Esophagus squamous epithelium (tissue), 5 donors: ENCODE measurements around the gene ADGRD1. TPM values are rescaled to one million over a fixed set of nuclear protein-coding genes. Genes with fewer than 3 reads are reported as not detected.
"Not testable (repeated sequence)": the region's sequence is repeated elsewhere in the genome, so short reads cannot be mapped to it uniquely, and the experiment has no call there.

Source experiments
- DNase-seq: peaks from one replicate; lab custom pipeline; 2025; lab: John Stamatoyannopoulos, UW
- H3K27ac ChIP-seq, 4 donors: fragments of 200-600 bp; sonication (generic); one replicate each; pipeline ENCODE4 v1.5.1; 2016 to 2019; ENCODE audit warnings: mild to moderate bottlenecking in 1 of 4
- H3K27me3 ChIP-seq, 4 donors: fragments of 200-600 bp; sonication (generic); 1 replicate in 3 of 4; 2 replicates in 1 of 4; pipeline versions ENCODE4 v1.5.1 to v1.6.0; 2017 to 2021; ENCODE audit warnings: antibody characterized with exemption in 1 of 4
- H3K36me3 ChIP-seq, 3 donors: fragments of 200-600 bp; sonication (generic); one replicate each; pipeline ENCODE4 v1.5.1; 2016 to 2019
- H3K4me1 ChIP-seq, 3 donors: fragments of 200-600 bp; sonication (generic); one replicate each; pipeline ENCODE4 v1.5.1; 2017 to 2019
- H3K4me3 ChIP-seq, 4 donors: fragments of 200-600 bp; sonication (generic); 1 replicate in 3 of 4; 2 replicates in 1 of 4; pipeline ENCODE4 v1.5.1; 2016 to 2019; ENCODE audit warnings: mild to moderate bottlenecking in 2 of 4, moderate library complexity in 1 of 4
- H3K9me3 ChIP-seq, 3 donors: fragments of 200-600 bp; sonication (generic); one replicate each; pipeline ENCODE4 v1.5.1; 2016 to 2019
- POLR2A ChIP-seq, 4 donors: fragments of 450-650 bp; IDR thresholded peaks; one replicate each; pipeline ENCODE4 v1.6.1; 2017; ENCODE audit warnings: antibody characterized with exemption in 4 of 4, mild to moderate bottlenecking in 4 of 4, moderate library complexity in 3 of 4
- WGBS, 2 donors: methylation state at CpG; one replicate each; pipeline ENCODE4 v1.1.5; 2018; 5-methylcytosine and 5-hydroxymethylcytosine counted together
- intact Hi-C: fragments of 100-400 bp; cut with DNase I; formaldehyde crosslinking; loops from one replicate; pipeline ENCODE4 v1.15.0; 2022
- total RNA-seq, 4 donors: library from RNA; depleted of rRNA; stranded (reverse); fragments of >200 nt; gene quantifications; one replicate each; pipeline ENCODE4 v1.1.0, GENCODE V29; 2016
- TF ChIP-seq, protein P1 (sequence below), 6 experiments: fragments of 450-650 bp in 4 of 6; fragments of 200-600 bp in 2 of 6; sonication (generic) in 2 of 6; IDR thresholded peaks; one replicate each; pipeline ENCODE4 v1.5.1; 2016 to 2019; ENCODE audit warnings: antibody characterized with exemption in 6 of 6, mild to moderate bottlenecking in 4 of 6, moderate library complexity in 4 of 6
- donor health status: DM: yes; HTN: yes; CAD: no.

The ADGRD1 gene
- 10 to 100 TPM in 2 of 4 donors, 1 to 10 TPM in 2; 2.2 to 28.2 (median 8.8) TPM for total RNA-seq

DNA sequence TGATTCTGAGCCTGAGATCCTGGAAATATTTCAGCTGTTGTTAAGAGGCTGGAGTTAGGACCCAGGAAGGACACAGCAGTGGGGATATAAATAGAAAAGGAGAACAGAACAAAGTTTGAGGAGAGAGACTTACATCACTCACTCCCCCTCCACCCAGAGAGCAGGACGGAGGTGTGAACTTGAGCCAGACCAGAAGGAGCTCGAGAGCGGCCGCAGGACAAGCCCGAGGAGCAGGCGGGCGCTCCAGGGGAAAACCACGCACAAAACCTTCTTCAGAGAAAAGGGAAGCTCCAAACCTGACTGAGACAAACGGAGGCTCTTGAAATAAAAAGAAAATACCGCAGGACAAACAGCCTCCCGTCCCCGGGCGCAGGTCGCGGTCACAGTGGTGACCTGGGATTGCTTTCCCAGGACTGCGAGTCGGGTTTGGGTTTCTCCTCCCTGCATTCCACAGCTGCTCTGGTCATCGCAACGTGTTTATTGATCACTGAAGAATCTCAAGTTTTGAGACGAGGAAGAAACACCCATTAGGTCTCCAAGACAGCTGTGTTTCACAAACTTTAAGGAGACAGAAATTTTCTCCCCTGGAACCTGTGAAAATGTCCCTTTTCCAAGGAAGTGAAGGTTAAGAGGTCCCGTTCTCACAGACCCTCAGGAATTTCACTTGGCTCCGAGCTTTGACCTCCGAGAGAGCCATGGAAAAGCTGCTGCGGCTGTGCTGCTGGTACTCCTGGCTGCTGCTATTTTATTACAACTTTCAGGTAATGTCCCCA, at the start of gene ADGRD1:
Gene ADGRD1, plus strand, starts transcription at position 137 of the 773 bp plus-strand sequence. Its CDS starts 559 bp downstream, at position 696.
- peak in 2 of 4 donors; percentile 54 to 83 for TF ChIP-seq POLR2A (IDR thresholded peaks at IDR 0.05)
- TF ChIP-seq, protein P1, sequence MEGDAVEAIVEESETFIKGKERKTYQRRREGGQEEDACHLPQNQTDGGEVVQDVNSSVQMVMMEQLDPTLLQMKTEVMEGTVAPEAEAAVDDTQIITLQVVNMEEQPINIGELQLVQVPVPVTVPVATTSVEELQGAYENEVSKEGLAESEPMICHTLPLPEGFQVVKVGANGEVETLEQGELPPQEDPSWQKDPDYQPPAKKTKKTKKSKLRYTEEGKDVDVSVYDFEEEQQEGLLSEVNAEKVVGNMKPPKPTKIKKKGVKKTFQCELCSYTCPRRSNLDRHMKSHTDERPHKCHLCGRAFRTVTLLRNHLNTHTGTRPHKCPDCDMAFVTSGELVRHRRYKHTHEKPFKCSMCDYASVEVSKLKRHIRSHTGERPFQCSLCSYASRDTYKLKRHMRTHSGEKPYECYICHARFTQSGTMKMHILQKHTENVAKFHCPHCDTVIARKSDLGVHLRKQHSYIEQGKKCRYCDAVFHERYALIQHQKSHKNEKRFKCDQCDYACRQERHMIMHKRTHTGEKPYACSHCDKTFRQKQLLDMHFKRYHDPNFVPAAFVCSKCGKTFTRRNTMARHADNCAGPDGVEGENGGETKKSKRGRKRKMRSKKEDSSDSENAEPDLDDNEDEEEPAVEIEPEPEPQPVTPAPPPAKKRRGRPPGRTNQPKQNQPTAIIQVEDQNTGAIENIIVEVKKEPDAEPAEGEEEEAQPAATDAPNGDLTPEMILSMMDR (IDR thresholded peaks at IDR 0.05): no peak
- WGBS, 2 donors: 4 to 9% methylated on average over 24 of the region's 24 CpGs
- Histone ChIP-seq H3K9me3 (no peaks in the 10 kb centered on the region), H3K36me3 (no peaks in the 10 kb centered on the region), H3K4me3 (peak within 1 kb of the TSS; percentile 18 to 66 (median 47)), H3K27ac (peak within 1 kb of the TSS; percentile 26 to 80 (median 64)), H3K4me1 (peaks cover 0 to 4% (median 0%) of the 10 kb centered on the region in 3 donors), H3K27me3 (peaks cover 0 to 30% (median 0%) of the 10 kb centered on the region in 4 donors)
- no peak for DNase-seq
- intact Hi-C loops: no loop called here

DNA sequence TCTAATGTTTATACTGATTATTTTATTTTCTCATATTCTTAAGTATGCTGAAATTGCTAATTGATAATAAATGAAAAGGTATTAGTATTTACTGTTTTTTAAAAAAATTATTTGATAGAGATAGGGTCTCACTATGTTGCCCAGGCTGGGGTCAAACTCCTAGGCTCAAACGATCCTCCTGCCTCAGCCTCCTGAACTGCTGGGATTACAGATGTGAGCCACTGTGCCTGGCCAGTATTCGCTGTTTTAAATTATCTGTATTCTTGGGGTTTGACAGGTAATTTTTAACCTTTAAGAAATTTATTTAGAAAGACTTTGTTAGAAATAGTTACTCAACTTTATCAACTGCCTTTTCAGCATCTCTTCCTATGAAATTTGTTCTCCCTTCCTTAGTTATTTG, 49.6 kb upstream of the ADGRD1 start:
- TF ChIP-seq, protein P1 (IDR thresholded peaks at IDR 0.05): no peak
- no peak for TF ChIP-seq POLR2A (IDR thresholded peaks at IDR 0.05)
- 78 to 96% methylated on average over 2 of the region's 2 CpGs for WGBS, 2 donors
- Histone ChIP-seq H3K4me3 (no peak overlapping the region), H3K27me3 (no peaks in the 10 kb centered on the region), H3K27ac (no peak overlapping the region), H3K4me1 (no peaks in the 10 kb centered on the region), H3K9me3 (no peaks in the 10 kb centered on the region), H3K36me3 (no peaks in the 10 kb centered on the region)
- no peak for DNase-seq
- intact Hi-C loops: no loop called here

DNA sequence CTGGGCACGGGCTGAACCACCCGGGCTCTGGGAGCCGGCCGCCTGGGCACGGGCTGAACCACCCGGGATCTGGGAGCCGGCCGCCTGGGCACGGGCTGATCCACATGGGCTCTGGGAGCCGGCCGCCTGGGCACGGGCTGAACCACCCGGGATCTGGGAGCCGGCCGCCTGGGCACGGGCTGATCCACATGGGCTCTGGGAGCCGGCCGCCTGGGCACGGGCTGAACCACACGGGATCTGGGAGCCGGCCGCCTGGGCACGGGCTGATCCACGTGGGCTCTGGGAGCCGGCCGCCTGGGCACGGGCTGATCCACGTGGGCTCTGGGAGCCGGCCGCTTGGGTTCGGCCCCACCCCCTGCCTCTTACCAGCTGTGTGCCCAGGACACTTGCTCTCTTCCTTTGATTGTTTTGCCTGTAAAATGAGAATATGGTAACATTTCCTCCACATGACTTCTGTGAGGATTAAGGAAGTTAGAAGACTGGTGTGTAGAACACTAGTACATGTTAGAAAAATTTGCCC, 48.7 kb upstream of the ADGRD1 start:
- H3K9me3 ChIP-seq, H3K4me3 ChIP-seq, H3K4me1 ChIP-seq, DNase-seq, intact Hi-C loops, H3K36me3 ChIP-seq, H3K27me3 ChIP-seq, H3K27ac ChIP-seq: not testable (repeated sequence)
- 72 to 87% methylated on average over 3 of the region's 31 CpGs for WGBS, 2 donors

DNA sequence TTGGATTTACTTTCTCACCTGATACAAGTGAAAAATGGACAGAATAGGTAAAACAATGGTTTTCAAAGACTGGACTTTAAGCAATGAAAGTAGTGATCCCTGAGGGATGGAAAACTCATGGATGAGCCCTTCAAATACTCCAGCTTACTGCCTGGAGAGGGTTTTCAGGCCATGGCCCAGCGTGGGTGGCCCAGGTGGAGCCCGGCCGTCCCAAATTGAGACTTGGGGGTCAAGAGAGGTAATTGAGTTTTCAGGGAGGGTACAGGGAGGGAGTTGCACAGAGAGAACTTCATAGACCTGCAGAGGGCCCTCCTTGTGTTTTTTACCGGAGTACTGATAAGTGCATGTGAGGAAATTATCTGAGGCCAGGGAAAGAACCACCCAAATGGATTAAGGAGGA, 44.6 kb upstream of the ADGRD1 start:
- Histone ChIP-seq H3K27ac (no peak overlapping the region), H3K36me3 (no peaks in the 10 kb centered on the region), H3K4me1 (no peaks in the 10 kb centered on the region), H3K27me3 (peaks cover 0 to 5% (median 0%) of the 10 kb centered on the region in 4 donors), H3K4me3 (no peak overlapping the region), H3K9me3 (no peaks in the 10 kb centered on the region)
- intact Hi-C loops: no loop called here
- TF ChIP-seq, protein P1 (IDR thresholded peaks at IDR 0.05): no peak
- TF ChIP-seq POLR2A (IDR thresholded peaks at IDR 0.05): no peak
- DNase-seq: no peak
- WGBS, 2 donors: 59 to 92% methylated on average over 4 of the region's 4 CpGs

DNA sequence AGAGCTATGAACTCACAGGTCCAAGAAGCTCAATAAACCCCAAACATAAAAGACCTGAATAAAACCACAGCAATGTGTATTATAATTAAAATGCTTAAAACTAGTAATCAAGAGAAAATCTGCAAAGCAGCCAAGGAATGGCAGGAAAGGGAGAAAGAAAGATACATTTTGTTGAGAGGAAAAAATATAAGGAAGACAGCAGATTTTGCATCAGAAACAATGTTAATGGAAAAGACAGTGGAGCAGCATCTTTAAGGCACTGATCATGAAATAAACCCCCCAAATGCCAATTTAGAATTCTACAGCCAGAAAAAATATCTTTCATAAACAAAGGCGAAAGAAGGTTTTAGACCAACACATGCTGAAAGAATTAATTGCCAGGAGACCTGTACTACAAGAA, 42.5 kb upstream of the ADGRD1 start:
- WGBS, 2 donors: 46 to 81% methylated on average over 1 of the region's 1 CpG
- intact Hi-C loops: no loop called here

More for the DNA sequence above, 42.5 kb upstream of the ADGRD1 start:
- H3K4me3 ChIP-seq: no peak overlapping the region
- H3K27me3 ChIP-seq: peaks cover 0 to 18% (median 2%) of the 10 kb centered on the region in 4 donors
- TF ChIP-seq POLR2A (IDR thresholded peaks at IDR 0.05): no peak
- TF ChIP-seq, protein P1 (IDR thresholded peaks at IDR 0.05): no peak
- H3K27ac ChIP-seq: no peak overlapping the region
- H3K36me3 ChIP-seq: no peaks in the 10 kb centered on the region
- no peak for DNase-seq
- H3K4me1 ChIP-seq: peaks cover 0 to 5% (median 0%) of the 10 kb centered on the region in 3 donors
- H3K9me3 ChIP-seq: no peaks in the 10 kb centered on the region
